Neural progenitor cell (in vitro differentiated cells): ENCODE data around the gene KCNIP2.

Experiments used
- EZH2 ChIP-seq: fragments of 200-600 bp; sonication (generic); IDR thresholded peaks from 2 replicates; pipeline ENCODE4 v1.6.1; 2017; ENCODE audit warnings: antibody characterized with exemption, mild to moderate bottlenecking, moderate library complexity
- EZH2phosphoT487 ChIP-seq: fragments of 200-600 bp; sonication (generic); IDR thresholded peaks from 2 replicates; pipeline ENCODE4 v1.6.1; 2017; ENCODE audit warnings: antibody characterized with exemption
- TF ChIP-seq, protein P1 (sequence below): fragments of 200-600 bp; sonication (generic); IDR thresholded peaks from 2 replicates; pipeline ENCODE4 v1.5.1; 2017; ENCODE audit warnings: antibody characterized with exemption, mild to moderate bottlenecking

DNA sequence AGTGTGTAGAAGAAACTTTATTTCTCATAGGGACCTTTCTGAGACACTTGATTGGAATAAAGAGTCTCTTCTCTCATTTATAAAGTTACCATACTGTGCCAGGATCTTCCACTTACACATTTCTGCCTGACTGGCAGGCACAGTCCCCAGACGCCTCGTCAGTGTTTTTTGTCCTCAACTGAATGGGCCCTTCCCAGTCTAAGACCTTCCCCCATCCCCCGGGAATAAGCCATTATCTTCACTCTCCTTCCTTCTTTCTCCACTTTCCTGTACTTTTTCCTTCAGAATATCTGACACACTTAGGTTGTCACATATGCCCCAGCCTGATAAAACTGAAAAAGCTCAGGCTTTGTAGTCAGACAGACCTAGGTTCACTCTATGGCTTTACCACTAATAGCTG is 35.3 kb upstream of the KCNIP2 start:
- TF ChIP-seq, protein P1, sequence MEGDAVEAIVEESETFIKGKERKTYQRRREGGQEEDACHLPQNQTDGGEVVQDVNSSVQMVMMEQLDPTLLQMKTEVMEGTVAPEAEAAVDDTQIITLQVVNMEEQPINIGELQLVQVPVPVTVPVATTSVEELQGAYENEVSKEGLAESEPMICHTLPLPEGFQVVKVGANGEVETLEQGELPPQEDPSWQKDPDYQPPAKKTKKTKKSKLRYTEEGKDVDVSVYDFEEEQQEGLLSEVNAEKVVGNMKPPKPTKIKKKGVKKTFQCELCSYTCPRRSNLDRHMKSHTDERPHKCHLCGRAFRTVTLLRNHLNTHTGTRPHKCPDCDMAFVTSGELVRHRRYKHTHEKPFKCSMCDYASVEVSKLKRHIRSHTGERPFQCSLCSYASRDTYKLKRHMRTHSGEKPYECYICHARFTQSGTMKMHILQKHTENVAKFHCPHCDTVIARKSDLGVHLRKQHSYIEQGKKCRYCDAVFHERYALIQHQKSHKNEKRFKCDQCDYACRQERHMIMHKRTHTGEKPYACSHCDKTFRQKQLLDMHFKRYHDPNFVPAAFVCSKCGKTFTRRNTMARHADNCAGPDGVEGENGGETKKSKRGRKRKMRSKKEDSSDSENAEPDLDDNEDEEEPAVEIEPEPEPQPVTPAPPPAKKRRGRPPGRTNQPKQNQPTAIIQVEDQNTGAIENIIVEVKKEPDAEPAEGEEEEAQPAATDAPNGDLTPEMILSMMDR = no peak
- TF ChIP-seq EZH2 (no peak), EZH2phosphoT487 (no peak)
